ENCODE measurements around the gene GPR146. TPM values are rescaled to one million over a fixed set of nuclear protein-coding genes. Genes with fewer than 3 reads are reported as not detected.

Gene GPR146
- total and polyA plus RNA-seq, 2 experiments from 2014 or later: 4.3 to 9.7 TPM

- in situ Hi-C loops (cut with MboI): no loop called here
Measured at GRCh38 chr7:1040790-1041189, 3.6 kb upstream of the GPR146 start.

GRCh38 chr7:1041551-1042491 is 2.5 kb upstream of the GPR146 start:
- in situ Hi-C loops (cut with MboI): no loop called here
- peaks cover 10% of the 10 kb centered on the region; the same call in 1 of the 2 replicates for H3K79me2 ChIP-seq (ENCODE audit: insufficient read depth)
- H3K9me3 ChIP-seq (ENCODE audit: low read depth): no peaks in the 10 kb centered on the region
- no peak overlapping the region for H3K27ac ChIP-seq
- no peaks in the 10 kb centered on the region for H4K20me1 ChIP-seq (ENCODE audit: insufficient read depth)
- 89 to 90% methylated on average over 37 to 40 of the region's 40 CpGs for WGBS, 2 experiments (ENCODE audit: low coverage in 1 of 2, low lambda C conversion rate in 2 of 2, missing lambda C conversion rate in 2 of 2)
- no peaks in the 10 kb centered on the region for H3K9me2 ChIP-seq (ENCODE audit: insufficient read depth)
- no peaks in the 10 kb centered on the region for H3K27me3 ChIP-seq (replicated peaks; ENCODE audit: insufficient read depth)
- DNase-seq: no peak
- no peaks in the 10 kb centered on the region for H3K36me3 ChIP-seq (ENCODE audit: low read depth)
- H3K9ac ChIP-seq: no peak overlapping the region
- H3K4me3 ChIP-seq: no peak overlapping the region
- H3K4me2 ChIP-seq (ENCODE audit: unreplicated experiment): no peak overlapping the region
- H3K4me1 ChIP-seq (ENCODE audit: insufficient read depth): peaks cover 14% of the 10 kb centered on the region
- H2AFZ ChIP-seq: no peak overlapping the region
- peaks cover 19% of the 10 kb centered on the region for H3F3A ChIP-seq (ENCODE audit: insufficient read depth)
- TF ChIP-seq EZH2phosphoT487 (IDR thresholded peaks at IDR 0.05; ENCODE audit: insufficient read depth, low read depth) (no peak), EZH2 (IDR thresholded peaks at IDR 0.05; ENCODE audit: insufficient read depth, poor library complexity, severe bottlenecking) (no peak)

More at GRCh38 chr7:1040790-1041189, 3.6 kb upstream of the GPR146 start:
- H3K27ac ChIP-seq: no peak overlapping the region
- H3K27me3 ChIP-seq (replicated peaks; ENCODE audit: insufficient read depth): no peaks in the 10 kb centered on the region
- H3K79me2 ChIP-seq (ENCODE audit: insufficient read depth): peaks cover 3% of the 10 kb centered on the region; the same call in 1 of the 2 replicates
- H3K4me2 ChIP-seq (ENCODE audit: unreplicated experiment): peak overlapping the region; percentile 72
- DNase-seq: peak; percentile 81
- H3K4me1 ChIP-seq (ENCODE audit: insufficient read depth): peaks cover 14% of the 10 kb centered on the region
- H3F3A ChIP-seq (ENCODE audit: insufficient read depth): peaks cover 19% of the 10 kb centered on the region
- TF ChIP-seq EZH2 (IDR thresholded peaks at IDR 0.05; ENCODE audit: insufficient read depth, poor library complexity, severe bottlenecking) (no peak), EZH2phosphoT487 (IDR thresholded peaks at IDR 0.05; ENCODE audit: insufficient read depth, low read depth) (no peak)
- WGBS, 2 experiments (ENCODE audit: low coverage in 1 of 2, low lambda C conversion rate in 2 of 2, missing lambda C conversion rate in 2 of 2): 5 to 6% methylated on average over 16 of the region's 16 CpGs
- H3K9me3 ChIP-seq (ENCODE audit: low read depth): no peaks in the 10 kb centered on the region
- H3K36me3 ChIP-seq (ENCODE audit: low read depth): no peaks in the 10 kb centered on the region
- H2AFZ ChIP-seq: peak overlapping the region; percentile 52
- no peaks in the 10 kb centered on the region for H4K20me1 ChIP-seq (ENCODE audit: insufficient read depth)
- H3K9ac ChIP-seq: peak overlapping the region; percentile 47; the same call in 1 of the 2 replicates
- H3K4me3 ChIP-seq: peak overlapping the region; percentile 40
- no peaks in the 10 kb centered on the region for H3K9me2 ChIP-seq (ENCODE audit: insufficient read depth)

- H3K4me3 ChIP-seq: no peak overlapping the region
- peaks cover 10% of the 10 kb centered on the region; the same call in 1 of the 2 replicates for H3K79me2 ChIP-seq (ENCODE audit: insufficient read depth)
- no peaks in the 10 kb centered on the region for H3K9me3 ChIP-seq (ENCODE audit: low read depth)
- H3K4me1 ChIP-seq (ENCODE audit: insufficient read depth): peaks cover 14% of the 10 kb centered on the region
- no peak overlapping the region for H3K4me2 ChIP-seq (ENCODE audit: unreplicated experiment)
- H2AFZ ChIP-seq: no peak overlapping the region
- in situ Hi-C loops (cut with MboI): no loop called here
- no peaks in the 10 kb centered on the region for H3K9me2 ChIP-seq (ENCODE audit: insufficient read depth)
- H4K20me1 ChIP-seq (ENCODE audit: insufficient read depth): no peaks in the 10 kb centered on the region
- no peak overlapping the region for H3K9ac ChIP-seq
- H3K27ac ChIP-seq: no peak overlapping the region
- peaks cover 19% of the 10 kb centered on the region for H3F3A ChIP-seq (ENCODE audit: insufficient read depth)
- no peak for TF ChIP-seq EZH2phosphoT487 (IDR thresholded peaks at IDR 0.05; ENCODE audit: insufficient read depth, low read depth)
- no peak for TF ChIP-seq EZH2 (IDR thresholded peaks at IDR 0.05; ENCODE audit: insufficient read depth, poor library complexity, severe bottlenecking)
- no peak for DNase-seq
- WGBS, 2 experiments (ENCODE audit: low coverage in 1 of 2, low lambda C conversion rate in 2 of 2, missing lambda C conversion rate in 2 of 2): 91% methylated on average over 7 of the region's 7 CpGs
- no peaks in the 10 kb centered on the region for H3K27me3 ChIP-seq (replicated peaks; ENCODE audit: insufficient read depth)
- no peaks in the 10 kb centered on the region for H3K36me3 ChIP-seq (ENCODE audit: low read depth)
Measured at GRCh38 chr7:1042492-1042833, 1.9 kb upstream of the GPR146 start.

DNA sequence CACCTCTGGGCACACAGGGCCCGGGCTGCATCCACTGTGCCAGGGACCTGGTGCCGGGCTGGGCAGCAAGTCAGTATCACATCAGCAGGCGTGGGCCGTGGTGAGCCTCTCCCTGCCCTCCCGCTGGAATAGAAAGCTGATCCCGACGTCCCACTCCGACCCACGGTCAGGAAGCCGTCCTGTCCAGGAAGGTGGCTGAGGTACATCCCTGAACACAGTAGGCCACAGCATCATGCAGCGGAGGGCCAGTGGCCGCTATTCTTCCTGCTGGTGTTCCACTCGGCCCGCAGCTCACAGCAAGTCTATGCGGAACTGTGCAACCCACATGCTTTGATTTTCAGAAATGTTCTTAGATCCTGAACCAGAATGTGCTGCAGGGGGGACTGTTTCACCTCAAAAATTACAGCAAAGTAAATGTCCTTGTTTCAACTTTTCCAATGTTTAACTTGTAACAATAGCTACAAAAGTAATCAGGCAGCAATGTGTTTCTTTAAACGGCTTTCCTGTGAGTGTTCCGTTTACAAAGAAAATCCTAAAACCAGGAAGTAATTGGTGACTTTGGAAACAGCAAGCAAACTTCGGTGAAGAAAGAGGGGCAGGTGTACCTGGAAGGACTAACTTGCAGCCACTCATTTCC is 676 bp upstream of the GPR146 start:
- no peaks in the 10 kb centered on the region for H3K9me3 ChIP-seq (ENCODE audit: low read depth)
- H3K4me1 ChIP-seq (ENCODE audit: insufficient read depth): peaks cover 14% of the 10 kb centered on the region
- H3K27ac ChIP-seq: peak overlapping the region; percentile 65
- peak overlapping the region; percentile 83 for H3K4me3 ChIP-seq
- no peak for DNase-seq
- H4K20me1 ChIP-seq (ENCODE audit: insufficient read depth): no peaks in the 10 kb centered on the region
- no peaks in the 10 kb centered on the region for H3K27me3 ChIP-seq (replicated peaks; ENCODE audit: insufficient read depth)
- no peaks in the 10 kb centered on the region for H3K9me2 ChIP-seq (ENCODE audit: insufficient read depth)
- 71 to 72% methylated on average over 18 of the region's 18 CpGs for WGBS, 2 experiments (ENCODE audit: low coverage in 1 of 2, low lambda C conversion rate in 2 of 2, missing lambda C conversion rate in 2 of 2)
- in situ Hi-C loops (cut with MboI): no loop called here
- peak overlapping the region; percentile 83 for H3K4me2 ChIP-seq (ENCODE audit: unreplicated experiment)
- peak overlapping the region; percentile 80 for H2AFZ ChIP-seq
- H3K36me3 ChIP-seq (ENCODE audit: low read depth): no peaks in the 10 kb centered on the region
- peaks cover 10% of the 10 kb centered on the region; the same call in 1 of the 2 replicates for H3K79me2 ChIP-seq (ENCODE audit: insufficient read depth)
- peaks cover 19% of the 10 kb centered on the region for H3F3A ChIP-seq (ENCODE audit: insufficient read depth)
- peak overlapping the region; percentile 77 for H3K9ac ChIP-seq
- TF ChIP-seq EZH2 (IDR thresholded peaks at IDR 0.05; ENCODE audit: insufficient read depth, poor library complexity, severe bottlenecking) (no peak), EZH2phosphoT487 (IDR thresholded peaks at IDR 0.05; ENCODE audit: insufficient read depth, low read depth) (no peak)

Data from GM23248 (cell line).